Ishikawa (cell line): ENCODE results near the gene ZNF559.

ENCODE experiments used
- CEBPB ChIP-seq: IDR thresholded peaks from 2 replicates; pipeline ENCODE4 v1.6.1; 2012
- CREB1 ChIP-seq: IDR thresholded peaks from 2 replicates; pipeline ENCODE4 v1.6.1; 2012; ENCODE audit warnings: low read depth
- EGR1 ChIP-seq: IDR thresholded peaks from 2 replicates; pipeline ENCODE4 v1.6.1; 2012
- EP300 ChIP-seq: IDR thresholded peaks from 2 replicates; pipeline ENCODE4 v1.6.1; 2012; ENCODE audit warnings: borderline replicate concordance
- FOXM1 ChIP-seq: IDR thresholded peaks from 2 replicates; pipeline ENCODE4 v1.6.1; 2012; ENCODE audit warnings: low read depth, borderline replicate concordance
- NFIC ChIP-seq: IDR thresholded peaks from 2 replicates; pipeline ENCODE4 v1.6.1; 2012
- RAD21 ChIP-seq: IDR thresholded peaks from 2 replicates; pipeline ENCODE4 v1.6.1; 2012; ENCODE audit warnings: low read depth
- TAF1 ChIP-seq: IDR thresholded peaks from 2 replicates; pipeline ENCODE4 v1.6.1; 2012; ENCODE audit warnings: low read depth, mild to moderate bottlenecking
- TCF12 ChIP-seq: IDR thresholded peaks from 2 replicates; pipeline ENCODE4 v1.6.1; 2012; ENCODE audit warnings: low read depth
- YY1 ChIP-seq: IDR thresholded peaks from 2 replicates; pipeline ENCODE4 v1.6.1; 2012; ENCODE audit warnings: low read depth
- TF ChIP-seq, protein P1 (sequence below): IDR thresholded peaks from 2 replicates; pipeline ENCODE4 v1.6.1; 2012; ENCODE audit warnings: low read depth, mild to moderate bottlenecking
- TF ChIP-seq, protein P2 (sequence below): IDR thresholded peaks from 2 replicates; pipeline ENCODE4 v1.6.1; 2012
- TF ChIP-seq, protein P3 (sequence below): IDR thresholded peaks from 2 replicates; pipeline ENCODE4 v1.6.1; 2012

DNA sequence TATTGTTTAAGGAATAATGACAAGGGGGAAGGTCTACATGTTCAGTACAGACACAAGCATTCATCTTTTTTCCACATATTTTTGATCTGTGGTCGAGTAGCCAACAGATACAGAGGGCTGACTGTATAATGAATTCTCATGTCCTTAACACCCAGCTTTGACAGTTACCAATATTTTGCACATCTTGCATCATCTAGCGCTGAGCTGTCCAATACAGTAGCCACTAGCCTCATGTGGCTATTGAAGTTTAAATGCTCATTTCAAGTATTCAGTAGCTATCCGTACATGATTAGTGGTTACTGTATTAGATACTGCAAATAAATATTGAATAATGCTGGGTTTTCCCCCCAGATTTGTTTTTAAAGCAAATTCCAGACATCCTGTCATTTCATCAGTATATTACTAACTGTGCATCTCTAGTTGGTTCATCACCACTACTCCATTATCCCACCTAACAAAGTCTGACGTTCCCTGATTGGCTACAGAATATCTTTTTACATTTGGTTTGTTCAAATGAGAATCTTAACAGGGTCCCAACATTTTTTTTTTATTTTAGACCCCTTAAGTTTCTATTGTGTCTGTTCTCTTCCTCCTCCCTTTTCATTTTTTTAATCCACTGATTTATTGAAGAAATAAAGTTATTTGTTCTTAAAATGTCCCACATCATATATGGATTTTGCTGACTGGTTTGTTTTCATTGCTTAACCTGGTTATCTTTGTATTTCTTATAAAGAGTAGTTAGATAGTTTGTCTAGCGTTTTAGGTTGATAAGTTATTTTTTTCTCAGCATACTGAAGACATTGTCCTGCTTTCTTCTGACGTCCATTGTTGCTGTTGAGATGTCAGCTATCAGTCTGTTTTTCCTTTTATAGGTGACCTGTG, 47.0 kb downstream of the ZNF559 start:
- TF ChIP-seq CREB1: no peak
- TF ChIP-seq RAD21: no peak
- TF ChIP-seq, protein P1, sequence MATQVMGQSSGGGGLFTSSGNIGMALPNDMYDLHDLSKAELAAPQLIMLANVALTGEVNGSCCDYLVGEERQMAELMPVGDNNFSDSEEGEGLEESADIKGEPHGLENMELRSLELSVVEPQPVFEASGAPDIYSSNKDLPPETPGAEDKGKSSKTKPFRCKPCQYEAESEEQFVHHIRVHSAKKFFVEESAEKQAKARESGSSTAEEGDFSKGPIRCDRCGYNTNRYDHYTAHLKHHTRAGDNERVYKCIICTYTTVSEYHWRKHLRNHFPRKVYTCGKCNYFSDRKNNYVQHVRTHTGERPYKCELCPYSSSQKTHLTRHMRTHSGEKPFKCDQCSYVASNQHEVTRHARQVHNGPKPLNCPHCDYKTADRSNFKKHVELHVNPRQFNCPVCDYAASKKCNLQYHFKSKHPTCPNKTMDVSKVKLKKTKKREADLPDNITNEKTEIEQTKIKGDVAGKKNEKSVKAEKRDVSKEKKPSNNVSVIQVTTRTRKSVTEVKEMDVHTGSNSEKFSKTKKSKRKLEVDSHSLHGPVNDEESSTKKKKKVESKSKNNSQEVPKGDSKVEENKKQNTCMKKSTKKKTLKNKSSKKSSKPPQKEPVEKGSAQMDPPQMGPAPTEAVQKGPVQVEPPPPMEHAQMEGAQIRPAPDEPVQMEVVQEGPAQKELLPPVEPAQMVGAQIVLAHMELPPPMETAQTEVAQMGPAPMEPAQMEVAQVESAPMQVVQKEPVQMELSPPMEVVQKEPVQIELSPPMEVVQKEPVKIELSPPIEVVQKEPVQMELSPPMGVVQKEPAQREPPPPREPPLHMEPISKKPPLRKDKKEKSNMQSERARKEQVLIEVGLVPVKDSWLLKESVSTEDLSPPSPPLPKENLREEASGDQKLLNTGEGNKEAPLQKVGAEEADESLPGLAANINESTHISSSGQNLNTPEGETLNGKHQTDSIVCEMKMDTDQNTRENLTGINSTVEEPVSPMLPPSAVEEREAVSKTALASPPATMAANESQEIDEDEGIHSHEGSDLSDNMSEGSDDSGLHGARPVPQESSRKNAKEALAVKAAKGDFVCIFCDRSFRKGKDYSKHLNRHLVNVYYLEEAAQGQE: no peak
- no peak for TF ChIP-seq TAF1
- TF ChIP-seq YY1: no peak
- no peak for TF ChIP-seq EP300
- TF ChIP-seq, protein P2, sequence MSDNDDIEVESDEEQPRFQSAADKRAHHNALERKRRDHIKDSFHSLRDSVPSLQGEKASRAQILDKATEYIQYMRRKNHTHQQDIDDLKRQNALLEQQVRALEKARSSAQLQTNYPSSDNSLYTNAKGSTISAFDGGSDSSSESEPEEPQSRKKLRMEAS: no peak
- no peak for TF ChIP-seq EGR1
- TF ChIP-seq TCF12: no peak
- no peak for TF ChIP-seq FOXM1
- no peak for TF ChIP-seq CEBPB
- TF ChIP-seq, protein P3, sequence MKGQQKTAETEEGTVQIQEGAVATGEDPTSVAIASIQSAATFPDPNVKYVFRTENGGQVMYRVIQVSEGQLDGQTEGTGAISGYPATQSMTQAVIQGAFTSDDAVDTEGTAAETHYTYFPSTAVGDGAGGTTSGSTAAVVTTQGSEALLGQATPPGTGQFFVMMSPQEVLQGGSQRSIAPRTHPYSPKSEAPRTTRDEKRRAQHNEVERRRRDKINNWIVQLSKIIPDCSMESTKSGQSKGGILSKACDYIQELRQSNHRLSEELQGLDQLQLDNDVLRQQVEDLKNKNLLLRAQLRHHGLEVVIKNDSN: no peak
- TF ChIP-seq NFIC: no peak
